ENCODE results near the gene RAD51D.

- TF ChIP-seq ZNF274 (IDR thresholded peaks at IDR 0.05; ENCODE audit: low read depth, low read length) = no peak
- no peak for TF ChIP-seq YY1 (IDR thresholded peaks at IDR 0.05; ENCODE audit: insufficient read depth, insufficient read length)
- no peak for TF ChIP-seq SUZ12 (IDR thresholded peaks at IDR 0.05; ENCODE audit: extremely low read depth, insufficient read depth, insufficient read length)
These were observed 72.8 kb downstream of the RAD51D start for GRCh38 chr17:35046740-35047283.
